NCI-H774 (cell line): ENCODE data around the gene FAR2.

Experiments used
- DNase-seq: peaks from one replicate; lab custom pipeline; 2025; lab: John Stamatoyannopoulos, UW

FAR2 gene

DNA sequence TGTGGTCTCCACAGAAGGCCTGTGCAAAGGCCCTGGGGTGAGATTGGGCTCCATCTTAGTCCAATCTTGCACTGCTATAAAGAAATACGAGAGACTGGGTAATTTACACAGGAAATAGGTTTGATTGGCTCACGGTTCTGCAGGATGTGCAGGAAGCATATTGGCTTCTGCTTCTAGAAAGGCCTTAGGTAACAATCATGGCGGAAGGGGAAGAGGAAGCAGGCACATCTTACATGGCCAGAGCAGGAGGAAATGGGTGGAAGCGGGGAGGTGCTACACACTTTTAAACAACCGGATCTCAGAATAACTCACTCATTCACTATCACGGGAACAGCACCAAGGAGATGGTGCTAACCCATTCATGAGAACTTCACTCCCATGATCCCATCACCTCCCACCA, 55.4 kb downstream of the FAR2 start:
- no peak for DNase-seq

DNA sequence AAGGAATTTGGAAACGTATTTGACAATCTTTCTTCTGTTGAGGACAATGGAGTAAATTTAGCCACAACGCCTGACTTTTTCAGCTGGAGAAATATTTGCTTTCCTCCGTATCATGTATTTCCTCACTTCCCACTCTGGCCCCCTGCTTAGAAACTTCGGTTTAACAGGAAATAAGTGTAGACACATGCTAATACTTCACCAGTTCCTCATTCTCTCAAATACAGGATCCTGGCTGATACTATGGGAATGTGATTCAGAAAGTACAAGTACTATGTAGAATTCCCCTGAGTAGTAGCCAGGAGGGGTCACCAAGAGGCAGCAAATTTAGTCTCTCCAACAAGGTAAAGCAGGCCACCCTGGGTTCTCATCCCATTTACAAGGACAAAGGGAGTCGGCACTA, 58.0 kb downstream of the FAR2 start:
- DNase-seq: no peak

DNA sequence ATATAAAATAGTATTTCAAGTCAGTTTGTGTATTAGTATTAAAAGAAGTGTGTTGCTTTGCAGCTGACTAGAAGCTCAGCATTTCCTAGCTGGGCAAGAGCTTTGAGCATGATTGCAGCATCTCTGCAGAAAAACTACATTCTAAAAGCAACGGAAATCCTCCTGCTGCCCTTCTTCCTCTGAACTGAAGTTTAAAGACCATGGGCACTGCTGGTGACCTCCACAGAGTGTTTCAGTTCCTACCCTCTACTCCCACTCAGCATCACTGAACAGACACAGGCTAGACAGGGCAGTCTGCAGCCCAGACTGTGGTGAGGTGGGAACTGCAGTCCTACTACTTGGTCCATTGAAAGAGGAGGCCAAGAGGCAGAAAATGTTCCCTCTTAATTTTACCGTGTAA, 59.0 kb downstream of the FAR2 start:
- DNase-seq: no peak

DNA sequence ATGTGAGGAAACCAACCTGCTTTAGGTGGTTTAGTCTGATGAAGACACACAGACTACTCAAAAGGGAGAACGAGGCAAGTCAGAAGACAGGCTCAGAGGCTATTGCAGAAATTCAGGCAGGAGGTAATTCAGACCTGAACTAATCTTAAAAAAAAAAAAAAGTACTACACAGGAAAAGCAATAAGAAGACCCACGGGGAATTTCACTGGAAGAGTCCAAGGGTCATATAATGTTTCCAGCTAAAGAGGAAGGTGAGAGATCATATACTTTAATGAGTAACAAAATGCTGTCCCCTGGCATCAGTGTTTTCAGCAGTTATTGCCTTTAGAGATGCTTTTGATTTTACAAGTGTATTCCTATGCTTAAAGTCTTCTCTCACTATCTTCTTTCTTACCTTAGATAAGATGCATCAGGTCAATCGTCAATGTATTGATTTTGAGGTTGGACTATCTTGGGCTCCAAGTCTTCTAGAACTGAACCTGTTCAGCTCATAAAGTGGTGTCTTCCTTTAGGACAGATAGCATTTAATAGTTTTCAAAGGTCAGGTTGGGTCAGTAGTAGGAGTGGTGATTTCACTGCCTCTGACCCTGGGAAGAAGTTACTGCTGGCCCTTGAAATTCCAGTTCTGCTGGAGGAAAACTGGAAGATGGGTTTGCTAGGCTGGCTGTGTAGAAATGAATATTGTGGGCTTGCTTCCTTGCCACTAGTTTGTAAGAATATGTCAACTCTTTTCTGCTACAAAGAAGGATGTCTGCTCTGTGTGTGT, 60.0 kb downstream of the FAR2 start:
- DNase-seq: no peak

DNA sequence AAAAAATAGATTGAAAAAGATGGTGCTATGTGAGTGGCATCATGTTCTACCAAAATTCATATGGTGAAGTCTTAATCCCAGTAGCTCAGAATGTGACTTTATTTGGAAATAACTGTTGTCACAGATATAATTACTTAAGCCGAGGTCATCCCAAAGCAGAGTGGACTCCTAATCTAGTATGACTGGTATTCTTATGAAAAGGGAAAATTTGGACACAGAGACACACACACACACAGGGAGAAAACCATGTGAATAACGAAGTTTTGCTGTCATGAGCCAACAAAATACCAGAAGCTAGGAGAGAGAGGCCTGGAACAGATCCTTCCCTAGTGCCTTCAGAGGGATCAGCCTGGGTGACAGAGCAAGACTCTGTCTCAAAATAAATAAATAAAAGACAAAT, 62.6 kb downstream of the FAR2 start:
- DNase-seq: no peak

DNA sequence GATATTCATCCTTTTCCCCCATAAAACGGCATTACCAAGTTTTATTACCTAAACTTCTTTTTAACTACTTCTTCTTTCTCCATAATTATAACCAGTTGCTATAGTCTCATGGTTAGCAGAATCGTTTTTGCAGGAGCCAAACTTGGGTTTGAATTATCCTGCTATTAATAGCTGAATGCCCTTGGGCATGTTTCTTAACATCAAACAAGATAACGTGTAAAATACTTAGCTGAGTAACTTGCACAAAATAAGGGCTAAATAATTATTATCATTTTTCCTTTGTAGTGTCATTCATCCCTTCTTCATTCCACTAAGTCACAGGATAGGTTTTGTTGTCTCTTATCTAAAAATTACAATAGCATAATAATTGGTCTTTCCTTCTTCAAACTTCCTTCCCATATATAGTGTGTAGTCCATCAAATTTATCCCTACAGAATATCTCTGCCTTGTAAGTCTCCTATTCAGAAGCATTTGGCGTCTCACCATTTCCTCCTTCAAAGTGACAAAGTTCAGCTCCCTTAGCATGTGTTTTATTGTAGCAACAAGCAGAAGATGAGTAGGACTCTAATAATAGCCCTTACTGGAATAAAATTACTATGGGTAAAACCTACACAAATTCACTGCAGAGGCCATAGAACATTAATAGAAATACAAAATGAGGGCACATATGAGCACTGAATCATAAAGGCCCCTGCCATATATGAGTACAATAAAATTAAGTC, 63.8 kb downstream of the FAR2 start:
- DNase-seq: no peak

DNA sequence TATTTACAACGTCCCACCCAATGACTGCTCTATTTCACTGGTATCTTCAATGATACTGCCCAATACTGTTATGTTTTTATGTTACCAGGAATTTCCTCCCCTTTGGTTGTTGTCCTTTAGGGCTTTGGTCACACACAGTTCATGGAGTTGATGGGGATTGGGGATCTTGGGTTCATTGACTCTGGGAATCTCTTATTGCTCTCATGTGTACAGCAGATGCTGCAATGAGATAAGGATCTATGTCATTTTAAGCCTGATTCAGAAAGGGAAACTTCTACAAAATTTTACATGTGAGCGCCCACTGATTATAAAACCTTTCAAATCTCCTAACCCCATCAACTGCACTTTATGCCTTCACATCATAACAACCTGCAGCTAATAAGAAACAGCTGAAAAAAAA, 67.2 kb downstream of the FAR2 start:
- DNase-seq: no peak

DNA sequence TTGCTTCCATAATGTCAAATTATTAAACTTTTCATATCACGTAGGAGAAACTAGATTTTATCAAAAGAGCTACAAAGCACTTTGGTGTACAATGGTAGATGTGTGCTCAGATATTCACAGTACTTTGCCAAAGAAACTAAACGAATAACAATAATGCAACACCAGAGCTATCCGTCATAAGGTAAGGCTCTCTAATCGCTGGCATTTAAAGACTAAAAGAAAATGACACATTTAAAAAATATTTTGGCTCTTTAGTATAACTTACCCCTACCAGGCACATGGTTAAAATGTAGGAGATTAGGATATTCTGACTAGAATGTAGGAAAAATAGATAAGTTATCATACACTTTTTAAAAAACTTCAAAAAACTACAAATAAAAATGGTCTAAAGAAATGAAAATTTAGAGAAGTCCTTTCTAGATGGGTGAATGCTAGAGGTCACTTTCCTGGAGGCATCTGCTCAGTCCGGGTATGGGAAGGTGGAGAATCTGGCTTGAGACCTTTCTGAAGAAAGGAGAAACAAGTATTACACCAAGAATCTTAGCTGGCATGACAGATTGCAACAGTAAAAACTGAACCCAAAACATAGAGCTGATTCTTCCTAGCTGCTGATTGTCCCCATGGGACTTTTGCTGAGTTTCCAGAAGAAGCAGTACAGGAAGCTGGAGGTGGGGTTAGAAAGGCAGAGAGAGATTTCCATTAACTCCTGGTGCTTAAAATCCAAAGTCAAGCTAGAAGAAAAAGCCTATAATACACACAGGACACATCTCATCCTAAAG, 67.9 kb downstream of the FAR2 start:
- no peak for DNase-seq

DNA sequence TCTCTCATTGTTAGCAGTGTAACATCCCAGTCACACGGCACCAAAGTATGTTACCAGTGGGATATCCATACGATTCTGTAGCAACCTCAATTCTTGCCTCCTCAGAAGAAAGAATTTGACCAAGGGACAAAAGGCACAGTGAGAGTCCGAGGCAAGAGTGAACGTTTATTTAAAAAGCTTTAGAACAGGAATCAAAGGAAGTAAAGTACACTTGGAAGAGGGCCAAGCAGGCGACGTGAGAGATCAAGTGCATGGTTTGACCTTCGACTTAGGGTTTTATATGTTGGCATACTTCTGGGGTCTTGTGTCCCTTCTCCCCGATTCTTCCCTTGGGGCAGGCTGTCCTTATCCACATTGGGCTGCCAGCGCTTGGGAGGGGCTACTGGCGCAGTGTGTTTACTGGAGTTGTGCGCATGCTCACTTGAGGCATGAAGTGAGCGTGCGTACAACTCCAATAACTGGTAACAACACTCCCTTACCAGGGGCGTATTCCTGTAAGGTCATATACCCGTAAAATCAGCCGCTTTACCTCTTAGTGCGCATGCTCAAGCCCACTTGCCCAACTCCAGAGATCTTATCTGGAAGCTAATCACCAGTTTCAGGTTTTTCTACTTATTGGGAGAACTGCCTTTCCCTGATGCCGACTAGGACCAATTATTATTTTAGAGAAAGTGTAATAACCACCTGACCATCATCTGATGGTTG, 71.7 kb downstream of the FAR2 start:
- peak; percentile 11 for DNase-seq

DNA sequence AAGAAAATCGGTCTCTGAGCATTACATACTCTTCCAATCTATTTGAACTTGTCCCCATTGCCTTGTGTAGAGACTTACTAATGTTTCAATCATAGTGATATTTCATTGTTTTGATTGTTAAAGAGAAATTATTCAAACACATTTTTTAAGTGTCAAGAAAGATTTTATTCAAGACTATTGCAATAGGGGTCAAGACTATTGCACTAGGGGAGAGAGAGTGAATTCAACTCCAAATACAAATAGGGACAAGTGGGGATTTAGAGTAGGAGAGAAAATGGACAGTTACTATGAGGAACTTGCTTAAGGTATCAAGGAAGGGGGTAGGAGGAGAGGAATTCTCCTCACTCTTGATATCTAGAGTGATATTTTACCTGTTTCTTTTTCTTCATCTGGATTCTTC, 73.1 kb downstream of the FAR2 start:
- DNase-seq: no peak

DNA sequence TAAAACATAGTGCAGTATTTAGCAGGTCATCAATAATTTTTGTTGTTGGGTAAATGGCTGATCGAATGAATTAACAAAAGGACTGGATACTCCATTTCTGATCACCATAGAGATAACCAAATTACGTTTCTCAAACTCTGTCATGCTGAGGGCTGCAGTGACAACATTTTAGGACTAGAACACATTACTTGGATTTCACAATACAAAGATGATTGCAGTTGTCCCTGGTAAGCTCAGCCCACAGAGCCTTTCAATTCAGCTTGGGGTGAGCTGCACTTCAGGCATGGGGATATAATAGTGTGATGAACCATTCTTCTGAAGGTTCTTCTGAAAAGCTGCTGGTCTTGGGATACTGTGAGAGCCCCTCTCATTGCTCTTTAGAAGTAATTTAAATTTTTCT, 74.3 kb downstream of the FAR2 start:
- DNase-seq: no peak

DNA sequence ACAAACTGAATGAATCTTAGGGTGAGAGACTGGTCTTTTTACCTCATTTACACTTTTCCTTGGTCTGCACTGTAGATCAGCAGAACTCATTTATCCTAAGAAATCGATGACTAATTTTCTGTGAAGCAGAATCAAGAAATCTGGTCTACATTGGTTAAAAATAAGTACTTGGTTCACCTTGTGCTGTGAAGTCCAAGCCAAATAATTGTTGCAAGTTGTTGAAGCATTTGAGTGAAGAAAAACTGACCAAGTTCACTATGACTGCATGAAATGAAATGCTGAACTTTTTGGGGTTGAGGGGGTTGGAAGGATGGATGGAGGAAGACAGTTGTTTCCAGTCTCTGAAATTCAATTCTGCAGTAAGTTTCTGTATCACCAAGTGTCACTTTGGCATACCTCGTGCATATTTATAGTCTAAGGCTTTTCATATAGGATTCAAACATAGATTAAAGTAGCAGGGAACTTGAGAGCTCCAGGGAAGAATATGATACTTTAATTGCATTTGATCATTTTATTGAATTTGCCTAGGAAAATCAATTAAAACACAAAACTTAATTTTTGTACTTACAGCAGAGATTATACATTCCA, 75.0 kb downstream of the FAR2 start:
- DNase-seq: no peak

DNA sequence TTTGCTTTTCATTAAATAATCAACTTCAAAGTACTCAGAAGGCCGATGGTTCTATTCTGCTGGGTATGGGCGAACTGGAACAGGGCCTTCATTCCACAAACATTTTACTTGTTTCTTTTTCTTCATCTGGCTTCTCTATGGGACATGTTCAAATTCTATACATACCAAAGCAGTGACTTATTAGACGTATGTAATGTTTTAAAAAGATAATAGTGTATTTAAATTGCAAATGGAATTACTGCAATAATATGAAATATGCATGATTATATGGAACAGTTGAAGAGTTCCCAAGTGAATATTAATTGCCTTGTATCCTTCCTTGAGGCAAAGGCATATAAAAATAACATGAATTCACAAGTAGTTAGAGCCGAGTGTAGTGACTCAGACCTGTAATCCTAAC, 75.5 kb downstream of the FAR2 start:
- DNase-seq: no peak

DNA sequence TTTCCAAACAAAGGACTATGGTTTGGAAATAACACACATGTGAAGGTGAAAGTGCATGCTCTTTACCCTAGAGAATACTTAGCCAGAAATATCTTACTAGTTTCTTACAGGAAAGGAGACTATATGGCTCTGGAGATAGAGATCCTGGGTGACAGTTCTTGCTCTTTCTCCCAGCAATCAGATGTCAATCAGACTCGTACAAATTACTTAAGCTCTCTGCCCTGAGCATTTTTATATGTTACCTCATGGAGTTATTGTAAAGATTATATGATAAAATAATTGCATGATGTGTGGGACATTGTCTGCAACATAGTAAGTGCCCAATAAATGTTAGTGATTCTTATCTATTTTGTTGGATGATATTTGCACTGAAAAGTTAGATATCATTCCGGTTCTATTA, 76.8 kb downstream of the FAR2 start:
- DNase-seq: no peak

DNA sequence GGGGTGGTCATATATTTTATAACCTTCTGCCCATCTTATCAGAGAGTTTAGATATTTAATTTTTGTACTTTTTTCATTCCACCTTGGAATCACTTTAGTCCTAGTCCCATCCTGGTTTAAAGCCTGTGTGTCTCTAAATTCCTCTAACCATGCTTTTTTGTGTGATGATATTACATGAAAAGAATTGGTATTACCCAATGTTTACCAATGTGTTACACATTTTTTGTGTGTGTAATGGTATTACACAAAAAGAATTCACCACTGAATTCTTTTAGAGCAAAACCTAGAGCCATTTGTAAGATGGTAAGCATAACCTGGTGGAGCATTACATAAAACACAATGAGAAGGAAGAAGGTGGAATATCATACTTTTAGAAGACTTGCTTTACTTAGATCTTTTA, 77.5 kb downstream of the FAR2 start:
- no peak for DNase-seq

DNA sequence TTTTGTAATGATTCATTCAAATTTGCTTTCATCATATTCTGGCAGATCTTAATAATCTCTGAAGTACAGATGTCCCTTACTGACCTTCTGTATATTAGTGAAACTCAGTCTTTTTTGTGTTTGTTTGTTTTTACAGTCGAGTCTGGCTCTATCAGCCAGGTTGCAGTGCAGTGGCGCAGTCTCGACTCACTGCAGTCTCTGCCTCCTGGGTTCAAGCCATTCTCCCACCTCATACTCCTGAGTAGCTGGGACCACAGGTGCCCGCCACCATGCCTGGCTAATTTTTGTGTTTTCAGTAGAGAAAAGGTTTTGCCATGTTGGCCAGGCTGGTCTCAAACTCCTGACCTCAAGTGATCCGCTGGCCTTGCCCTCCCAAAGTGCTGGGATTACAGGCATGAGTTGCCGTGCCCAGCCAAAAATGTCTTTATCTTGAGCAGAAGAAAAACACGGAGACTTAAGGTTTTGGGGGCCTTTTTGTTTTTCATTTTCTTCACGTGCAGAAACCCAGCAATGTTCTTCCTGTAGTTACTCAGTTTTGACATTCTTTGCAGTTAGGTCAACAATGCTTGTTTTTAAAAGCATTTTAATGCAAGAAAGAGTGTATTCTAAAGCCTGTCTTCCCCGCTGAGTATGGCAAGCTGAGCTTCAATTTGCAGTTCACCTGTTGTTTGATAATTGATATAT, 79.5 kb downstream of the FAR2 start:
- DNase-seq: no peak

DNA sequence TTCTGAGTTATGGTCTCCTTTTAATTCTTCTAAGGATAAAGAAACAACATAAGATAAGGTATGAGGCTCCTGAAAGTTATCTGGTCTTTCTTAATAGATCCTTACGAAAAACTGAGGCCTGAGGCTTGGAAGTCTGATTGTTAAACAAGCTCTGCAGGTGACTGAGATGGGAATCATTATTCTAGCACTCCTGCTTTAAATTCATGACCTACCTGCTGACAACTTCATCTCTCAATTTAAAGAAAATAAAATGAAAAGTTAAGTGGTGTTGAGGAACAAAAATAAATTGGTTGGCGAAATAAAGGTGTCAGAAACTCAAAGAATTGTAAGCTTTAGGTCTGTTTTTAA, 80.1 kb downstream of the FAR2 start:
- no peak for DNase-seq

DNA sequence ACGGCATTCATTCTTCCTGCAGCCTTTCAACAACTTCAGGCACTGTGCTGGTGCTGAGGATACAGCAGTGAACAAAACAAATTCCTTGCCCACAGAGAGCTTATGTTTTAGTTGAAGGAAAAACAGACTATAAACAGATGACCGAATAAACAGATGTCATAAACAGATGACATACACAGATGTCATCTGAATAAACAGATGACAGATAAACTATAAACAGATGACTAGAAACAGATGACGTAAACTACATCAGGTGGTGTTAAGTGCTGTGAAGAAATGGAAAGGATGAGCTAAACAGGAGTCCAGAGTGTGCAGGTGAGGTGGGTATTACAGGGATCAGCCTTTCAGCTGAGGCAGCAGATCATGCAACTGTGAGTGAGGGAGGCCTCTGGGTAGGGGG, 80.9 kb downstream of the FAR2 start:
- no peak for DNase-seq

DNA sequence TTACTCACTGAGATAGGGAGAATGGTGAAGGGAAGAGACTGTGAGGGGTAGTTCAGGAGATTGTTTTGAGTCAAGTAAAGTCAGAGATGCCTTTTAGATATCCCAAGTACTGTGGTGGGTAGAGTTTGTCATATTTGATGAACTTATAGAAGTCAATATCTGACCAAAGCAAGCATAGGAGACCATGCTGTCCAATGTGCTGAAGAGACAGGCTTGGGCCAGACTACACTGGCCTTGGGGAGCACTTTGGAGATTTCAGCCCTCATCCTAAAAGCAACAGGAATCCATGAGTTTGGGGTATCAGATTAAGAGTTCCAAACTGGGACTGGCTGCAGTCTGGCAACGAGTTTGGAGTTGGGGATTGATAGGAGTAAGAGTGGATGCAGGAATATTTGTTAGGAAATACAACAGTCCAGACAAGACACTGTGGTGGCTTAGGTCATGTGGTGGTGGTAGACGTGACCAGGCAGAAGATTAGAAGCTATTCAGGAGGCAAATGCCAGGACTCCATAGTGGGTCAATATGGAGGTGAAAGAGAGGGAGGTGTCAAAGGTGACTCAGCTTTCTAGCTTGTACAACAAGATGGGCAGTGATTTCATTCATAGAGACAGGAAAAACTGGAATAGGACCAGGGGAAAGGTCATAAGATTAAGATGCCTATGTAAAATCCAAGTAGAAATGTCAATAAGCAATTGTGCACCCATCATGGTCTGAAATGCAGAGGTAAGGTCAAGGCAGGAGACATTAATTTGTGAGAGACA, 81.9 kb downstream of the FAR2 start:
- DNase-seq: no peak

DNA sequence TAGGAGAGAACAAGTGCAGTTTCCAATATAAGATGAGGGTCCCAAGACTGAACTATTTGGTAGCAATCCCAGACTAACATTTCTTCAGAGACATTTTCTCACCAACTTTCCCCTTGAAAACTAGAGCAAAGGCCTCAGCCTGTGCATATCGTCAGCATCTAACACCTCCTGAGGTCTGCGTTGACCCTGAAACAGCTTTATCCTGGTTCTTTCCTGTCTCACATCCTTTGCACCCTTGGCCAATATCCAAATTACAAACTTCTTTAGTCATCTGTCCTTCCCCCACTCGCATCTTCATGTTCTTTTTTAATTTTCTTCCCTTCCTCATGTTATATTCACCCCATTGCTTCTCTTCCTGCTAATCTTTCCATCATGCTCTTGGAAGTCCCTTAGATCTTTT, 83.0 kb downstream of the FAR2 start:
- no peak for DNase-seq

DNA sequence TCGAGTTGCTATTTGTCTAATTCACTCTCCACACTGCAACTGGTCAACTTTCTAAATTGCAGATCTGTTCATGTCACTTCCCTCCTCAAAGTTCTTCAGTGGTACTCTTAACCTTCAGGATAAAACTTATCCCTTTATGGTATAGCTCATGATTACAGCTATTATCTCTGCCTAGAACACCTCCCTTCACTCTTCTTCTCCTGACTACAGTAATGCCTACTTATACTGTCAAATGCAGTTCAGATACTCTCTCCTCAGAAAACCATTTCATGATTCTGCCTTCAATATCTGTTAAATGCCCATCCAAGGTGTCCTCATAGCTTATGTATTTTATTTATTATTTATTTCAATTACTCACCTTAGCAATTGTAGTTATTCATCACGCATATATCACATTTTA, 85.5 kb downstream of the FAR2 start:
- DNase-seq: no peak
